HCT116 (cell line): ENCODE measurements around the gene FOXL2. TPM values are rescaled to one million over a fixed set of nuclear protein-coding genes. Genes with fewer than 3 reads are reported as not detected.
A peak's percentile ranks its signal among the peaks of the same experiment; 100 is the strongest.

ENCODE experiments used
- ATAC-seq: fragments of 200-7000 bp; cut with Tn5 transposase; 2 replicates; pipeline ENCODE4 v1.9.1; 2020; ENCODE audit warnings: mild to moderate bottlenecking, moderate library complexity
- BruUV-seq: library from RNA; stranded (reverse); fragments of 400-500 nt; replicated peaks from 2 replicates; lab custom pipeline; 2021; lab: Mats Ljungman, UMichigan
- CTCF ChIA-PET: fragments of 300-600 bp; sonication (Branson Sonifier 250); formaldehyde crosslinking; loops from one replicate; lab custom pipeline; 2021; ENCODE audit warnings: antibody characterized with exemption; lab: Charles Lee
- POLR2A ChIA-PET: fragments of 300-600, 350-600 bp; sonication (Branson Sonifier 250); formaldehyde crosslinking; loops from one replicate; lab custom pipeline; 2021; ENCODE audit warnings: antibody characterized with exemption; lab: Charles Lee
- RAD21 ChIA-PET, 2 experiments: fragments of 300-600 bp; sonication (Branson Sonifier 250); formaldehyde crosslinking; loops; one replicate each; lab custom pipeline; 2023; ENCODE audit warnings: low total read pairs in 2 of 2; ENCODE audit not compliant: uncharacterized antibody in 2 of 2, unreplicated experiment in 2 of 2, low non-redundant PET in 1 of 2; lab: Charles Lee
- DNase-seq: peaks from one replicate; pipeline ENCODE4 v3.0.0-alpha.2; 2010; ENCODE audit warnings: low read depth, low spot score
- H2AFZ ChIP-seq: fragments of 200-600 bp; shearing (Covaris generic), sonication (generic); 2 replicates; pipeline ENCODE4 v1.6.1; 2017; ENCODE audit warnings: low read depth, mixed run types, mixed read lengths, antibody characterized with exemption, low read length; ENCODE audit not compliant: poor library complexity, severe bottlenecking
- H3K27ac ChIP-seq: 2 replicates; pipeline ENCODE4 v1.5.1; 2012; ENCODE audit warnings: low read depth, low read length
- H3K27me3 ChIP-seq: fragments of 200-600 bp; sonication (generic); 2 replicates; pipeline ENCODE4 v1.6.1; 2016; ENCODE audit warnings: mixed run types, low read length, mixed read lengths; ENCODE audit not compliant: insufficient read depth
- H3K36me3 ChIP-seq, 2 experiments: fragments of 200-500 bp in 1 of 2; fragments of 200-600 bp in 1 of 2; sonication (Bioruptor generic) in 1 of 2; sonication (generic) in 1 of 2; 2 replicates each; pipeline versions ENCODE4 v1.5.1 to v1.6.1; 2014 to 2016; ENCODE audit warnings: low read length in 2 of 2, inconsistent platforms in 1 of 2, mixed read lengths in 1 of 2, mixed run types in 1 of 2; ENCODE audit not compliant: insufficient read depth in 2 of 2, control insufficient read depth in 1 of 2
- H3K4me1 ChIP-seq, 2 experiments: fragments of 200-600 bp in 1 of 2; sonication (generic) in 1 of 2; 2 replicates each; pipeline versions ENCODE4 v1.5.1 to v1.6.1; 2012 to 2017; ENCODE audit warnings: low read length in 2 of 2, inconsistent platforms in 1 of 2, mild to moderate bottlenecking in 1 of 2, mixed read lengths in 1 of 2, mixed run types in 1 of 2, moderate library complexity in 1 of 2; ENCODE audit not compliant: insufficient read depth in 2 of 2, control insufficient read depth in 1 of 2
- H3K4me2 ChIP-seq: fragments of 200-600 bp; sonication (generic); 2 replicates; pipeline ENCODE4 v1.6.1; 2017; ENCODE audit warnings: mixed run types, low read length, mixed read lengths
- H3K4me3 ChIP-seq, 2 experiments: fragments of 200-600 bp in 1 of 2; sonication (generic) in 1 of 2; replicated peaks in 1 of 2; 2 replicates each; pipeline ENCODE4 v1.5.1; 2011 to 2016; ENCODE audit warnings: low read length in 2 of 2, control low read depth in 1 of 2, low read depth in 1 of 2, mild to moderate bottlenecking in 1 of 2, mixed read lengths in 1 of 2, mixed run types in 1 of 2
- H3K79me2 ChIP-seq: fragments of 200-600 bp; sonication (generic); 2 replicates; pipeline ENCODE4 v1.6.1; 2017; ENCODE audit warnings: mild to moderate bottlenecking, mixed run types, low read length, moderate library complexity, mixed read lengths; ENCODE audit not compliant: insufficient read depth
- H3K9ac ChIP-seq: fragments of 200-600 bp; sonication (generic); 2 replicates; pipeline ENCODE4 v1.6.1; 2016; ENCODE audit warnings: low read length, mixed read lengths
- H3K9me2 ChIP-seq: fragments of 200-600 bp; sonication (generic), shearing (Covaris generic); 2 replicates; pipeline ENCODE4 v1.6.1; 2017; ENCODE audit warnings: mixed run types, mild to moderate bottlenecking, moderate library complexity; ENCODE audit not compliant: insufficient read depth
- H3K9me3 ChIP-seq, 2 experiments: fragments of 200-500 bp in 1 of 2; fragments of 200-600 bp in 1 of 2; sonication (Bioruptor generic) in 1 of 2; sonication (generic) in 1 of 2; 2 replicates each; pipeline ENCODE4 v1.6.1; 2014 to 2017; ENCODE audit warnings: low read length in 2 of 2, mixed read lengths in 2 of 2, inconsistent platforms in 1 of 2, low read depth in 1 of 2, mild to moderate bottlenecking in 1 of 2, mixed run types in 1 of 2, moderate library complexity in 1 of 2; ENCODE audit not compliant: control insufficient read depth in 1 of 2, insufficient read depth in 1 of 2
- H4K20me1 ChIP-seq: fragments of 200-600 bp; sonication (generic), shearing (Covaris generic); 2 replicates; pipeline ENCODE4 v1.6.1; 2017; ENCODE audit warnings: mixed run types, mild to moderate bottlenecking, moderate library complexity; ENCODE audit not compliant: insufficient read depth
- CBX3 ChIP-seq: IDR thresholded peaks from 2 replicates; pipeline ENCODE4 v1.6.1; 2012; ENCODE audit warnings: low read depth
- EGR1 ChIP-seq: IDR thresholded peaks from 2 replicates; pipeline ENCODE4 v1.6.1; 2012; ENCODE audit warnings: low read depth
- ELF1 ChIP-seq: IDR thresholded peaks from 2 replicates; pipeline ENCODE4 v1.6.1; 2012; ENCODE audit warnings: low read depth, borderline replicate concordance
- EZH2phosphoT487 ChIP-seq: fragments of 200-600 bp; IDR thresholded peaks from 2 replicates; pipeline ENCODE4 v1.6.1; 2018; ENCODE audit warnings: antibody characterized with exemption, borderline replicate concordance
- FOSL1 ChIP-seq: IDR thresholded peaks from 2 replicates; pipeline ENCODE4 v1.6.1; 2012; ENCODE audit warnings: low read depth
- POLR2A ChIP-seq: IDR thresholded peaks from 2 replicates; pipeline ENCODE4 v1.7.0; 2011; ENCODE audit warnings: borderline replicate concordance; ENCODE audit not compliant: insufficient read depth, insufficient read length; ENCODE audit errors: extremely low read depth
- POLR2AphosphoS5 ChIP-seq: IDR thresholded peaks from 2 replicates; pipeline ENCODE4 v1.6.1; 2011; ENCODE audit warnings: mild to moderate bottlenecking, low read depth, low read length, moderate library complexity
- SRF ChIP-seq: IDR thresholded peaks from 2 replicates; pipeline ENCODE4 v1.6.1; 2012; ENCODE audit warnings: low read depth
- YY1 ChIP-seq: IDR thresholded peaks from 2 replicates; pipeline ENCODE4 v1.6.1; 2011; ENCODE audit warnings: low read length, low read depth, moderate library complexity, mild to moderate bottlenecking; ENCODE audit not compliant: insufficient replicate concordance; ENCODE audit errors: extremely low read depth
- ZFX ChIP-seq: fragments of 450-650 bp; IDR thresholded peaks from 2 replicates; pipeline ENCODE4 v1.6.1; 2017
- intact Hi-C: fragments of 100-400 bp; cut with micrococcal nuclease; formaldehyde crosslinking; loops from 2 replicates; pipeline ENCODE4 v1.10.0; 2022
- total RNA-seq: library from RNA; stranded (reverse); gene quantifications from one replicate; pipeline ENCODE4 v1.2.1, GENCODE V29; 2021; ENCODE audit not compliant: unreplicated experiment
- TF ChIP-seq, protein P1 (sequence below): IDR thresholded peaks from 2 replicates; pipeline ENCODE4 v1.6.1; 2012
- TF ChIP-seq, protein P2 (sequence below): IDR thresholded peaks from 2 replicates; pipeline ENCODE4 v1.6.1; 2012; ENCODE audit warnings: low read depth
- TF ChIP-seq, protein P3 (sequence below), 3 experiments: fragments of 200-600 bp in 1 of 3; sonication (generic) in 1 of 3; IDR thresholded peaks in 2 of 3; conservative IDR thresholded peaks in 1 of 3; 2 replicates each; pipeline ENCODE4 v1.5.1; 2012 to 2017; ENCODE audit warnings: low read depth in 2 of 3, low read length in 2 of 3, antibody characterized with exemption in 1 of 3, borderline replicate concordance in 1 of 3, control low read depth in 1 of 3, mild to moderate bottlenecking in 1 of 3, mixed read lengths in 1 of 3, mixed run types in 1 of 3, moderate library complexity in 1 of 3; ENCODE audit not compliant: insufficient read depth in 1 of 3

FOXL2 gene
- total RNA-seq, 1 experiment from 2014 or later = not detected

DNA sequence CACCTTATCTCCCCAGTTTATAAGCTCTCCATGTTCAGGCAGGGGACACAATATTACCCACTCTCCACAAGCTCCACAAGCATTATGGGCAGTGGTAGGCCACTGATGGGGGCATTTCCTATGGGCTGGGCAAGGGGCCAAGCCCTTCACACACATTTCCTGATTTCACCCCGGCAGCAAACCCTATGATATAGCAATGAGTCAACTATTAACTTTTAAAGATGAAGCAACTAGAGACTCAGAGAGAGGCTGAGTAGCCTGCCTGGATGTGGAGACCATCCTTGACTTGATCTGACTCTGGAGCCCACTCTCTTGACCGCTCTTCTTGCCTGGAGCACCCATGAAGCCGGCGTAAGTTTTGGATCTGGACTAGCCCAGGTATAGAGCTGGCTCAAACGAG, 27.5 kb upstream of the FOXL2 start:
- ChIA-PET CTCF (interaction anchor here (1.2 kb wide), 1 partner anchor 59 kb away, joined by 5 read pairs; no protein-coding TSS in a partner anchor), RAD21 (no interaction called here), POLR2A (interaction anchor here (0.8 kb wide), 1 partner anchor 21 kb away, joined by 5 read pairs; no protein-coding TSS in a partner anchor)
- no peak for ATAC-seq
- no peak for DNase-seq
- Histone ChIP-seq H3K36me3 (no peaks in the 10 kb centered on the region), H3K9ac (no peak overlapping the region), H3K4me3 (no peak overlapping the region), H3K27ac (no peak overlapping the region), H3K4me1 (peaks cover 0 to 7% of the 10 kb centered on the region in 2 experiments; a peak in 2 of 4 replicates), H3K9me3 (no peaks in the 10 kb centered on the region), H2AFZ (no peak overlapping the region), H3K4me2 (no peak overlapping the region), H3K79me2 (no peaks in the 10 kb centered on the region), H3K9me2 (no peaks in the 10 kb centered on the region), H3K27me3 (no peaks in the 10 kb centered on the region), H4K20me1 (no peaks in the 10 kb centered on the region)
- no peak for TF ChIP-seq ZFX
- TF ChIP-seq FOSL1 = 0 out of 2 replicates have a peak, but pooled peaks have one; percentile 7
- BruUV-seq = no TSS peak
- intact Hi-C loops = no loop called here

DNA sequence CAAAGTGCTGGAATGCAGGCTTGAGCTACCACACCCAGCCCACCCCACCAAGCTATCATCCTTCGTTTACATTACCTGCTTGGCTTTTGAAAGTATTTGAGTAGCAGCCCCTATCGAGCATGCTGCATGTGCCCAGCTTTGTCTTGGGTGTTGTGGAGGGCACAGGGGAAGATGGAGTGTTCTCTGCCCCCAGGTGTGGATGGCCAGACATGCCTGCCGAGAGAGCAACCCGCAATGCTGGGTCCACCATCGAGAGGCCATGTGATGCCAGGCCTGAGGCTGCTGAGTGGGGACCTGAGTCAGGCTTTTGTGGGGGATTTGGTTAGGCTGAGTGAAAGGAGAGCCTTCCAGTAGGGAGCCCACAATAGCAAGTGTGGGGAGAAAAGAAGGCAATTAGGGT, 26.0 kb upstream of the FOXL2 start:
- intact Hi-C loops = no loop called here
- Histone ChIP-seq H3K27ac (no peak overlapping the region), H3K9me3 (no peaks in the 10 kb centered on the region), H3K27me3 (no peaks in the 10 kb centered on the region), H3K4me1 (peaks cover 0 to 7% of the 10 kb centered on the region in 2 experiments; a peak in 1 of 4 replicates), H3K4me3 (no peak overlapping the region), H3K4me2 (no peak overlapping the region), H2AFZ (no peak overlapping the region), H3K9me2 (no peaks in the 10 kb centered on the region), H3K9ac (no peak overlapping the region), H4K20me1 (no peaks in the 10 kb centered on the region), H3K79me2 (no peaks in the 10 kb centered on the region), H3K36me3 (no peaks in the 10 kb centered on the region)
- no TSS peak for BruUV-seq
- CTCF ChIA-PET = interaction anchor here (0.7 to 1.3 kb wide), 2 partner anchors 8 to 37 kb away, joined by 3 to 4 read pairs; no protein-coding TSS in a partner anchor
- no peak for ATAC-seq
- no peak for DNase-seq
- POLR2A ChIA-PET = no interaction called here
- RAD21 ChIA-PET = no interaction called here
- no peak for TF ChIP-seq POLR2A
- TF ChIP-seq SRF = no peak
- TF ChIP-seq, protein P1, sequence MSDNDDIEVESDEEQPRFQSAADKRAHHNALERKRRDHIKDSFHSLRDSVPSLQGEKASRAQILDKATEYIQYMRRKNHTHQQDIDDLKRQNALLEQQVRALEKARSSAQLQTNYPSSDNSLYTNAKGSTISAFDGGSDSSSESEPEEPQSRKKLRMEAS = no peak
- no peak for TF ChIP-seq EZH2phosphoT487
- no peak for TF ChIP-seq EGR1
- TF ChIP-seq YY1 = no peak
- TF ChIP-seq ELF1 = no peak
- TF ChIP-seq CBX3 = no peak
- TF ChIP-seq, protein P2, sequence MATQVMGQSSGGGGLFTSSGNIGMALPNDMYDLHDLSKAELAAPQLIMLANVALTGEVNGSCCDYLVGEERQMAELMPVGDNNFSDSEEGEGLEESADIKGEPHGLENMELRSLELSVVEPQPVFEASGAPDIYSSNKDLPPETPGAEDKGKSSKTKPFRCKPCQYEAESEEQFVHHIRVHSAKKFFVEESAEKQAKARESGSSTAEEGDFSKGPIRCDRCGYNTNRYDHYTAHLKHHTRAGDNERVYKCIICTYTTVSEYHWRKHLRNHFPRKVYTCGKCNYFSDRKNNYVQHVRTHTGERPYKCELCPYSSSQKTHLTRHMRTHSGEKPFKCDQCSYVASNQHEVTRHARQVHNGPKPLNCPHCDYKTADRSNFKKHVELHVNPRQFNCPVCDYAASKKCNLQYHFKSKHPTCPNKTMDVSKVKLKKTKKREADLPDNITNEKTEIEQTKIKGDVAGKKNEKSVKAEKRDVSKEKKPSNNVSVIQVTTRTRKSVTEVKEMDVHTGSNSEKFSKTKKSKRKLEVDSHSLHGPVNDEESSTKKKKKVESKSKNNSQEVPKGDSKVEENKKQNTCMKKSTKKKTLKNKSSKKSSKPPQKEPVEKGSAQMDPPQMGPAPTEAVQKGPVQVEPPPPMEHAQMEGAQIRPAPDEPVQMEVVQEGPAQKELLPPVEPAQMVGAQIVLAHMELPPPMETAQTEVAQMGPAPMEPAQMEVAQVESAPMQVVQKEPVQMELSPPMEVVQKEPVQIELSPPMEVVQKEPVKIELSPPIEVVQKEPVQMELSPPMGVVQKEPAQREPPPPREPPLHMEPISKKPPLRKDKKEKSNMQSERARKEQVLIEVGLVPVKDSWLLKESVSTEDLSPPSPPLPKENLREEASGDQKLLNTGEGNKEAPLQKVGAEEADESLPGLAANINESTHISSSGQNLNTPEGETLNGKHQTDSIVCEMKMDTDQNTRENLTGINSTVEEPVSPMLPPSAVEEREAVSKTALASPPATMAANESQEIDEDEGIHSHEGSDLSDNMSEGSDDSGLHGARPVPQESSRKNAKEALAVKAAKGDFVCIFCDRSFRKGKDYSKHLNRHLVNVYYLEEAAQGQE = no peak
- TF ChIP-seq, protein P3, sequence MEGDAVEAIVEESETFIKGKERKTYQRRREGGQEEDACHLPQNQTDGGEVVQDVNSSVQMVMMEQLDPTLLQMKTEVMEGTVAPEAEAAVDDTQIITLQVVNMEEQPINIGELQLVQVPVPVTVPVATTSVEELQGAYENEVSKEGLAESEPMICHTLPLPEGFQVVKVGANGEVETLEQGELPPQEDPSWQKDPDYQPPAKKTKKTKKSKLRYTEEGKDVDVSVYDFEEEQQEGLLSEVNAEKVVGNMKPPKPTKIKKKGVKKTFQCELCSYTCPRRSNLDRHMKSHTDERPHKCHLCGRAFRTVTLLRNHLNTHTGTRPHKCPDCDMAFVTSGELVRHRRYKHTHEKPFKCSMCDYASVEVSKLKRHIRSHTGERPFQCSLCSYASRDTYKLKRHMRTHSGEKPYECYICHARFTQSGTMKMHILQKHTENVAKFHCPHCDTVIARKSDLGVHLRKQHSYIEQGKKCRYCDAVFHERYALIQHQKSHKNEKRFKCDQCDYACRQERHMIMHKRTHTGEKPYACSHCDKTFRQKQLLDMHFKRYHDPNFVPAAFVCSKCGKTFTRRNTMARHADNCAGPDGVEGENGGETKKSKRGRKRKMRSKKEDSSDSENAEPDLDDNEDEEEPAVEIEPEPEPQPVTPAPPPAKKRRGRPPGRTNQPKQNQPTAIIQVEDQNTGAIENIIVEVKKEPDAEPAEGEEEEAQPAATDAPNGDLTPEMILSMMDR (IDR thresholded peaks at IDR 0.05 in 2 of 3, conservative IDR thresholded peaks at IDR 0.05 in 1 of 3; ENCODE audit: borderline replicate concordance in 1 of 3, insufficient read depth in 1 of 3, low read depth in 2 of 3, low read length in 2 of 3) = no peak
- TF ChIP-seq POLR2AphosphoS5 = no peak
